ENCODE data around the gene OR4D1.
"Not testable (repeated sequence)": the region's sequence is repeated elsewhere in the genome, so short reads cannot be mapped to it uniquely, and the experiment has no call there.

Gene OR4D1

GRCh38 chr17:58132697-58133096 is 15.5 kb upstream of the OR4D1 start:
- H3K9me3 ChIP-seq (ENCODE audit: control insufficient read depth, insufficient read depth, low read length); H3K9ac ChIP-seq (ENCODE audit: low read depth, low read length); H3K36me3 ChIP-seq (ENCODE audit: insufficient read depth, low read length); H3K4me1 ChIP-seq (ENCODE audit: insufficient read depth, low read length): not testable (repeated sequence)

GRCh38 chr17:58136669-58137279 is 11.4 kb upstream of the OR4D1 start:
- no peaks in the 10 kb centered on the region for H3K4me1 ChIP-seq (ENCODE audit: insufficient read depth, low read length)
- no peaks in the 10 kb centered on the region for H3K36me3 ChIP-seq (ENCODE audit: insufficient read depth, low read length)
- H3K9ac ChIP-seq (ENCODE audit: low read depth, low read length) = no peak overlapping the region
- no peaks in the 10 kb centered on the region for H3K9me3 ChIP-seq (ENCODE audit: control insufficient read depth, insufficient read depth, low read length)

- H3K9me3 ChIP-seq (ENCODE audit: control insufficient read depth, insufficient read depth, low read length) = peaks cover 6% of the 10 kb centered on the region; the same call in 1 of the 2 replicates
- H3K4me1 ChIP-seq (ENCODE audit: insufficient read depth, low read length) = no peaks in the 10 kb centered on the region
Measured at GRCh38 chr17:58141505-58141904, 6.7 kb upstream of the OR4D1 start.

DNA sequence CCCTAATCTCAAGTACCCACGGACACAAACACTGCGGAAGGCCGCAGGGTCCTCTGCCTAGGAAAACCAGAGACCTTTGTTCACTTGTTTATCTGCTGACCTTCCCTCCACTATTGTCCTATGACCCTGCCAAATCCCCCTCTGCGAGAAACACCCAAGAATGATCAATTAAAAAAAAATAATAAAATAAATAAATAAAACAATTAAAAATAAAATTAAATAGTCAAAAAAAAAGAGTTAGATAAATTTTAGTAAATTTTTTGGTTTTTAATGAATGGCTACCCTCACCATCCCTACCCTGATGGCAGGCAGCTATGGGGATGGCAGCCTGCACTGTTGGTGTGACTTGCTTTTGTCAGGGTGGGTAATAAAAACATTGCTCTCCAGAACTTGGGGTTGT is 4.8 kb upstream of the OR4D1 start:
- not testable (repeated sequence) for H3K9me3 ChIP-seq (ENCODE audit: control insufficient read depth, insufficient read depth, low read length); H3K36me3 ChIP-seq (ENCODE audit: insufficient read depth, low read length); H3K4me1 ChIP-seq (ENCODE audit: insufficient read depth, low read length); H3K9ac ChIP-seq (ENCODE audit: low read depth, low read length)

More at GRCh38 chr17:58141505-58141904, 6.7 kb upstream of the OR4D1 start:
- Histone ChIP-seq H3K36me3 (ENCODE audit: insufficient read depth, low read length) (no peaks in the 10 kb centered on the region), H3K9ac (ENCODE audit: low read depth, low read length) (no peak overlapping the region)

- H3K9me3 ChIP-seq (ENCODE audit: control insufficient read depth, insufficient read depth, low read length) = peaks cover 6% of the 10 kb centered on the region; the same call in 1 of the 2 replicates
- H3K4me1 ChIP-seq (ENCODE audit: insufficient read depth, low read length) = no peaks in the 10 kb centered on the region
- no peaks in the 10 kb centered on the region for H3K36me3 ChIP-seq (ENCODE audit: insufficient read depth, low read length)
- no peak overlapping the region for H3K9ac ChIP-seq (ENCODE audit: low read depth, low read length)
Measured at GRCh38 chr17:58144801-58145200, 3.4 kb upstream of the OR4D1 start.

- peaks cover 6% of the 10 kb centered on the region; the same call in 1 of the 2 replicates for H3K9me3 ChIP-seq (ENCODE audit: control insufficient read depth, insufficient read depth, low read length)
- H3K9ac ChIP-seq (ENCODE audit: low read depth, low read length) = no peak overlapping the region
- no peaks in the 10 kb centered on the region for H3K36me3 ChIP-seq (ENCODE audit: insufficient read depth, low read length)
- H3K4me1 ChIP-seq (ENCODE audit: insufficient read depth, low read length) = no peaks in the 10 kb centered on the region
Measured at GRCh38 chr17:58148609-58149008, 425 bp downstream of the OR4D1 start.

DNA sequence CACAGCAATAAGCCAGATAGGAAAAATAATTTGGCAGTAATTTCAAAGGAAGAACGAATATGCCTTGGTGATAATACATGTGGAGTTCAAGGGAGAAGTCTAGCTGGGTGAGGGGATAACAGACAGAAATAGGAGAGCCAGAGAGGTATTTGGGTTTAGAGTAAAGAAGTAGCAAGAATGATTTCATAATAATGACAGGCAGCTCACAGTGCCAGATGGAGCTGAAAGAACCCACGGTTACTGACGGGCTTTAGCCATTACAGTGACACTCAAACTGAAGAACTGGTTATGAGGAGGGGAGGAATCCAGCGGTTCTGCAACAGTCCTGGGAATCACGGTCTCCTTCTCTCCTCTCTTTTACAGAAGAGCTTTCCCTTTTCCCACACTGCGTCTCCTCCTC is 2.2 kb downstream of the OR4D1 start:
- Histone ChIP-seq H3K36me3 (ENCODE audit: insufficient read depth, low read length) (no peaks in the 10 kb centered on the region), H3K9ac (ENCODE audit: low read depth, low read length) (no peak overlapping the region), H3K9me3 (ENCODE audit: control insufficient read depth, insufficient read depth, low read length) (no peaks in the 10 kb centered on the region), H3K4me1 (ENCODE audit: insufficient read depth, low read length) (no peaks in the 10 kb centered on the region)

DNA sequence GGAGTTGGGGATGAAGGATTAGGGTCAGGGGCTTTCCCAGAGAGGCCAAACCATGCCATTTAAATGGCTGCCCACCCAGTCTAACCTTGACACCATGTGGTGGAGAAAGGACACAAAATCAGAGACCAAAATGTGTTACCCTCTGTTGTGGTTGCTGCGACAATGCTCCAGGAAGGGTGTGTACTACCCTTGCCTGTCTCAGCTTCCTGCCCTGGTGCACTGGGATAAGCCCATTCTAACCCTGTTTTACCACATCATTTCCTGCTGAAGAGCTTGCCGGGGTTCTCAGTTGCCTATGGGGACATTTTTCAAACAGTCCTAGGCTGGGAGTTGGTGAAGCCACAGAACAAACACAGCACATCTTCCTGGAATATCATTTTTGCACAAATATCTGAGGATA is 4.9 kb downstream of the OR4D1 start:
- Histone ChIP-seq H3K36me3 (ENCODE audit: insufficient read depth, low read length) (no peaks in the 10 kb centered on the region), H3K9ac (ENCODE audit: low read depth, low read length) (no peak overlapping the region), H3K4me1 (ENCODE audit: insufficient read depth, low read length) (no peaks in the 10 kb centered on the region)

GRCh38 chr17:58153671-58154070 is 5.5 kb downstream of the OR4D1 start:
- no peak overlapping the region for H3K9ac ChIP-seq (ENCODE audit: low read depth, low read length)
- no peaks in the 10 kb centered on the region for H3K4me1 ChIP-seq (ENCODE audit: insufficient read depth, low read length)
- no peaks in the 10 kb centered on the region for H3K9me3 ChIP-seq (ENCODE audit: control insufficient read depth, insufficient read depth, low read length)
- H3K36me3 ChIP-seq (ENCODE audit: insufficient read depth, low read length) = no peaks in the 10 kb centered on the region

More for the DNA sequence above, 4.9 kb downstream of the OR4D1 start:
- no peaks in the 10 kb centered on the region for H3K9me3 ChIP-seq (ENCODE audit: control insufficient read depth, insufficient read depth, low read length)

GRCh38 chr17:58156839-58157803 is 8.9 kb downstream of the OR4D1 start:
- Histone ChIP-seq H3K36me3 (ENCODE audit: insufficient read depth, low read length) (no peaks in the 10 kb centered on the region), H3K9ac (ENCODE audit: low read depth, low read length) (peak overlapping the region; percentile 57), H3K4me1 (ENCODE audit: insufficient read depth, low read length) (no peaks in the 10 kb centered on the region), H3K9me3 (ENCODE audit: control insufficient read depth, insufficient read depth, low read length) (no peaks in the 10 kb centered on the region)

DNA sequence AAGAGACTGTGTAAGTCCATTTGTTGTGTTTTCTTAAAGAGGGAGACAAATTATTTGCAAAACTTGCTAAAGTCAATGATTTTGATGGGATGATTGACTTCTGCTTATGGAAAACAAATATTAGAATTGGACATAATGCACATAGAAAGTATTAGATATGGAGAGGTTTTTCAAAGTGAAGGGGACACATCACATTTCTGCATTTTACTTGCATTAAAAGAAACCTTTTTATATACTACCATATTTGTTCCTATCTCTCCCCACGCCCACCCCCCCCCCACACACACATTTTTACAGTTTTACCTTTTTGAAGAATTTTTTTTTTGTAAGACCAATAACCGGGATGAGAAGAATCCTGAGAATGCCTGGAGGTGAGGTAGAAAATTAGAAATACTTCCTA is 10.0 kb downstream of the OR4D1 start:
- Histone ChIP-seq H3K9ac (ENCODE audit: low read depth, low read length) (no peak overlapping the region), H3K9me3 (ENCODE audit: control insufficient read depth, insufficient read depth, low read length) (no peaks in the 10 kb centered on the region), H3K36me3 (ENCODE audit: insufficient read depth, low read length) (no peaks in the 10 kb centered on the region), H3K4me1 (ENCODE audit: insufficient read depth, low read length) (no peaks in the 10 kb centered on the region)

DNA sequence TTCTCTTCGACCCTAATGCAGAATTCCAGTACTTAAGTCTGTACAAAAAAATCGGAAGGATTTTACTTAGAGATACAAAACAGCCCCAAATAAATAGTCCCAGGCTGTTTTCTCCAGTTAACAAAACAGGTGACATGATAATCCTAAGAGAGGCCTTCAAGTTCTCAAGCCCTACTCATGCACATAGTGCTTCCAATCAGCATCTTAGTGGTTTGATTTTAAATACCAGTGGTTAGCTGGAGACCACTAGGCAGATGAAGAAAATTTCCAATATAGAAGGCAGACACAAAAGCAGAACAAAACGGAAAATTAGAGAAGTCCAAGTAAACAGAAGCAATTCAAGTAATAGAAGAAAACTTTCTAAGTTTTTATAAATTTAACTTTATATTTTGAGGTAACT is 13.4 kb downstream of the OR4D1 start:
- Histone ChIP-seq H3K36me3 (ENCODE audit: insufficient read depth, low read length) (no peaks in the 10 kb centered on the region), H3K9ac (ENCODE audit: low read depth, low read length) (no peak overlapping the region), H3K9me3 (ENCODE audit: control insufficient read depth, insufficient read depth, low read length) (no peaks in the 10 kb centered on the region), H3K4me1 (ENCODE audit: insufficient read depth, low read length) (no peaks in the 10 kb centered on the region)

- no peak overlapping the region for H3K9ac ChIP-seq (ENCODE audit: low read depth, low read length)
- H3K36me3 ChIP-seq (ENCODE audit: insufficient read depth, low read length) = no peaks in the 10 kb centered on the region
- no peaks in the 10 kb centered on the region for H3K4me1 ChIP-seq (ENCODE audit: insufficient read depth, low read length)
- H3K9me3 ChIP-seq (ENCODE audit: control insufficient read depth, insufficient read depth, low read length) = no peaks in the 10 kb centered on the region
Measured at GRCh38 chr17:58165981-58166380, 17.8 kb downstream of the OR4D1 start.

- no peak within 1 kb of the TSS for H3K9ac ChIP-seq (ENCODE audit: low read depth, low read length)
- no peaks in the 10 kb centered on the region for H3K9me3 ChIP-seq (ENCODE audit: control insufficient read depth, insufficient read depth, low read length)
- no peaks in the 10 kb centered on the region for H3K4me1 ChIP-seq (ENCODE audit: insufficient read depth, low read length)
- no peaks in the 10 kb centered on the region for H3K36me3 ChIP-seq (ENCODE audit: insufficient read depth, low read length)
Measured at GRCh38 chr17:58166682-58167081, 18.5 kb downstream of the OR4D1 start, which contains the start of gene OR4D2. OR4D2 (plus strand) TSS chr17:58166982; CDS start chr17:58169656, 2,674 bp downstream.

DNA sequence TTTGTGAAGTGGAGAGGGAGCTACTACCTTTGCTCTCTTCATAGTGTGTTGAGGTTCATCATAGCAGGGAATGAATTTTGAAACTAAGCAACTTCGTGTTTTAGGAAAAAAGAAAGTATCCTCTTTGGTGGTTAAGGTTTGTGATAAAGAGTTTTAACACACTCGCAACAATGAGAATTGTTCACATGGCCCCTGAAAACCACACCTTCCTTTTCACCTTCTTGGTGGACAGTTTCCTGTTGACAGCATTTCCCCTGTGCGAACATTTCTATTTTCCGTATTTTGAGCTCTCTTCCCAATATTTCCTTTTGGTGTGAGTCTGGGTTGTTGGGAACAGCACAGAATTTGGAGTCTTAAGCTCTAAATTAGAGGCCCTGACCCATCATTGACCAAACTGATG is 22.4 kb downstream of the OR4D1 start:
- Histone ChIP-seq H3K4me1 (ENCODE audit: insufficient read depth, low read length) (no peaks in the 10 kb centered on the region), H3K9ac (ENCODE audit: low read depth, low read length) (no peak overlapping the region), H3K9me3 (ENCODE audit: control insufficient read depth, insufficient read depth, low read length) (no peaks in the 10 kb centered on the region), H3K36me3 (ENCODE audit: insufficient read depth, low read length) (no peaks in the 10 kb centered on the region)

All from ES-I3 (cell line).